ENCODE results near the gene WFS1.

- TF ChIP-seq CTCF (IDR thresholded peaks at IDR 0.05; ENCODE audit: insufficient read depth, low read length, poor library complexity, severe bottlenecking) (no peak), EZH2phosphoT487 (conservative IDR thresholded peaks at IDR 0.05; ENCODE audit: low read length) (no peak)
Observed at GRCh38 chr4:6270636-6271121, 1.0 kb downstream of the WFS1 start.
